ENCODE measurements around the gene RANBP9.

- TF ChIP-seq CTCF (IDR thresholded peaks at IDR 0.05): peak; percentile 92 to 99 (median 96)
- peak; percentile 85 for TF ChIP-seq POLR2A (IDR thresholded peaks at IDR 0.05)
Observed at GRCh38 chr6:13614926-13615791, 96.5 kb downstream of the RANBP9 start, which contains the start of gene NOL7.

All from right lobe of liver (tissue), 4 donors.